ENCODE measurements around the gene CD248.
"Not testable (repeated sequence)": the region's sequence is repeated elsewhere in the genome, so short reads cannot be mapped to it uniquely, and the experiment has no call there.

Gene CD248

GRCh38 chr11:66316849-66317251, at the start of gene CD248:
Gene CD248 (minus strand): TSS chr11:66317044. CDS start chr11:66317027, 17 bp downstream.
- DNase-seq, result no peak

DNA sequence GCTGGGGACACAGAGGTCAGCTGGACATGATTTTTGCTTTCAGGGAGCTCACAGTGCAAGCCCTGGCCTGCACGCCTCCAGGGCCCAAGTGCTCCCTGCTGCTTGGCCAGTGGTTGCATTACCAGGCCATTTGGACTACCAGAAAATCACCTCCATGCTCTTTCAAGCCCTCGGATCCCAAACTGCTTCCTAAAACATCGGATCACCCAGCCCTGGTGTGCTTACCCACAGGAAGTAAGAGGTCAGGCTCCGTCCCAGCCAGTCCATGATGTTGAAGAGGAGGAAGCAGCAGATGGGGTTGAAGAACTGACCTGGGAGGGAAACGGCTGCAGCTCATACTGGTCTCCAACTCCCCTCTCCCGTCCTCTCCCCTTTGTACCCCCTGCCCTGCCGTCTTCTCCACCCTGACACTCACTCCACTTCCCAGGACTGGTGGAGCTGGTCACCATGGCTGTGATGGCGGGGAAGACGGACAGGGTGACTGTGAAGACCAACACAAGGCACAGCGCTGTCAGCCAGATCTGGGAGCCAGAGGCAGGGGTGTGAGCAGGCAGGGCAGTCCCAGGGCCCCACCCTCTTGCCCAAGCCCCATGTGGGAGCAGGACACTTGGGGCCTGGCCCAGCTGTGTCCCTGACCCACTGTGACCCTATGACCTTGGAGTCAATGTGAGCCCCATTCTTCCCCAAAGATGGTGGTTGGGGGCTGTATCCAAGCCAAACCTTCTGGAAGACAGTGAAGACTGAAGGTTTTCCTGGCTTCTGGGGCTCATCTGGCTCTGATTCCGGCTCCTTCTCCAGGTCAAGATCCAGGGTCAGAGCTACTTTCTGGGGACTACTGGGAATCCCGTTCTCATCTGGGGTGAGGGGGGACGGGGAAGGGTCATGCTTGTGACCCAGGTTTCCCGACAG, 49.1 kb upstream of the CD248 start:
- DNase-seq, result no peak

DNA sequence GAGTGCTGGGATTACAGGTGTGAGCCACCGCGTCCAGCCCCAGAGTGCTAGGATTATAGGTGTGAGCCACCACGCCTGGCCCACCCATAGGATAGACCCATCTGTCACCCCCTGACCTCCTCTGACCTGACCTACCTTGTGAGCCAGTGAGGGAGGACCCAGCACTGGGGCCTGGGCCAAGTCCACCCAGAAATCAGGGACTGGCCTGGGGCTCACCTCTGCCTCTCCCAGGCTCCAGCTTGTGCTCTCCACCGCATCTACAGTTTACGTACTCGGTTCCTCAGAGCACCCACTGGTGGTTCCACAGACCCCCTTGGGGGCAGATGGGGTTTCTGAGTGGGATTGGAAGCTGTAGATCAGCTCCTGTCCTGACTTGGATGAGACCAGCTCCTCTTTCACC, 48.3 kb upstream of the CD248 start:
- no peak for DNase-seq

DNA sequence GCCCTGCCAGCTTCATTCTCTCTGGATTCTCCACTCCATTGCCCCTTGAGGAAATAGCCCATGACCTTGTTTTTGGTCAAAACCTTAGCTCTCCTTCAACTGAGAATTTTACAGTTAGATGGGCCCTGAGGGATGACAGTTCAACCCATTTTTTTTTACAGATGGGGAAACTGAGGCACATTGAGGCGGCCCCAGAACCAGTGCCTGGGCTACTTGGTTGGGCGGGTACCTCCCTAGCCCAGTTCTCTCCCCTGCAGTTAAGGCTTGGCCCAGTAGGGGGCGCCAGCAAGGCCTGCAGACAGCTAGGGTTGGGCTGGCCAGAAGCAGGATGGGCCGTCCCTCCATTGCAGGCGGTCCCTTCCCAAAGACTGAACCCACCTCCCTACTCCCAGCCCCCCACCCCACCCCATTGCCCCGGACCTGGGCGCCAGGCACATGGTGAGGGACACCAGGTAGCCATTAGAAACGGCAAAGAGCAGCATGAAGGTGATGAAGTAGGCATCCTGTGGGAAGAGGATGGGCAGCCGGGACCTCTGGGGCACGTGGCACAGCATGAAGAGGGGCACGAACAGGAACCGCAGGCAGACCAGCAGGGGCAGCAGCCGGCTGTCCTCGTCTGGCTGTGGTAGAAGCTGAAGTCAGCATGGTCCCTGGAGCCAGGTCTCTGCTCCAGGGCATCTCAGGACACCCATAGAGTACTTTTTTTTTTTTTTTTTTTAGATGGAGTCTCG, 47.1 kb upstream of the CD248 start:
- no peak for DNase-seq

GRCh38 chr11:66363187-66363601, 46.4 kb upstream of the CD248 start:
- no peak for DNase-seq

- no peak for DNase-seq
Observed at GRCh38 chr11:66362481-66363147, 45.8 kb upstream of the CD248 start.

DNA sequence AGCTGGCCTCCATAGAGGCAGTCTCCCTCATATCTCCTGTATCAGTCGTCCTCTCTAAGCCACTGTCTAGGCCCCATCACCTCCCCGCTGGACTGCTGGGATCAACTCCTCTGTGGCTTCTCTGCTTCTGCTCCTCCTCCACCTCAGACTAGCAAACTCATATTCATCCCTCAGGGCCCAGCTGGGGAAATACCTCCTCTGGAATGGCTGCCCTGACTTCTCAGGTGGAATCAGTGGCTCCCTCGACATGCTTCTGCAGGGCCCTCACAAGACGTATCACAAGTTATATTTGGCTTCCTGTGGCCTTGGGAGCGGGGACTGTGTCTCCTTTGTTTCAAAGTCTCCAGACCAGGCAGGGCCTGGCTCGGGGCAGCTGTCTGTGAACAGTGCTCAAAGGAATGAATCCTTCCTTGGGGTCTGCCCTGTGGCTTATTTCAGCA, 44.7 kb upstream of the CD248 start:
- no peak for DNase-seq

GRCh38 chr11:66360406-66361073, 43.7 kb upstream of the CD248 start:
- DNase-seq, result no peak

DNA sequence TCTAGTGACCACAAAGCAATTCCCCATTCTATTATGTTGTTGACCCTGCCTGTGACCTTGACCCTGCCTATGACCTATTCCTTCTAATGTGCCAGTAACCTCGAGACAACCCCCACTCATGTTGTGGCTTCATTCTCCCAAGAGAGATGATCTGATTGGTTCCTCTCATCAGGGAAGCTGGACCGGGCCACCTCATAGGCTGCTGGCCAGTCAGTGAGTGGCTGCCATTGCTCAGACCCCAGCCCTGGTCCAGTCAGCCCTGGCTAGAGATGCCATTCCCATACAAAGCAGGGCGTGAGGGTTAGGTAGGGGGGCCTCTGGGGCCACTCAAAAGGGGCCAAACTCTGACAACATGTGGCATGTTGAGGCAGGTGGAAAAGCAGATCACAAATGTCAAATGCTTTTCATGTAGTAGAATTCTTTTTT, 42.8 kb upstream of the CD248 start:
- DNase-seq, result no peak

DNA sequence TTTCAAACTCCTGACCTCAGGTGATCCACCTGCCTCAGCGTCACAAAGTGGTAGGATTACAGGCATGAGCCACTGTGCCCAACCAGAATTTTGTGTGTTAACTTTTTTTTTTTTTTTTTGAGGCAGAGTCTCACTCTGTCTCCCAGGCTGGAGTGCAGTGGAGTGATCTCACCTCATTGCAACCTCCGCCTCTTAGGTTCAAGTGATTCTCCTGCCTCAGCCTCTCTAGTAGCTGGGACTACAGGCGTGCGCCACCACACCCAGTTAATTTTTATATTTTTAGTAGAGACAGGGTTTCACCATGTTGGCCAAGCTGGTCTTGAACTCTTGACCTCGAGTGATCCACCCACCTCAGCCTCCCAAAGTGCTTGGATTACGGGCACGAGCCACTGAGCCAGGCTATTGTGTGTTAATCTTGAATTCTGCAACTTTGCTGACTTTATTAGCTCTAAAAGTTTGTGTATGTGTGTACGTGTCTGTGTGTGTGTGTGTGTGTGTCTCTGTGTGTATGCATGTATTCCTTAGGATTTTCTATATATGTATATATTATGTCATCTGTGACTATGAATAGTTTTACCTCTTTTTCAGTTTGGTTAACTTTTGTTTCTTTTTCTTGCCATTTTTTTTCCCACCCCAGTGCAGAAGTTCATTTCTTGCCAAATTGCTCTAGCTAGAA, 33.9 kb upstream of the CD248 start:
- DNase-seq, result not testable (repeated sequence)

- no peak for DNase-seq
Observed at GRCh38 chr11:66349084-66349386, 32.2 kb upstream of the CD248 start.

DNA sequence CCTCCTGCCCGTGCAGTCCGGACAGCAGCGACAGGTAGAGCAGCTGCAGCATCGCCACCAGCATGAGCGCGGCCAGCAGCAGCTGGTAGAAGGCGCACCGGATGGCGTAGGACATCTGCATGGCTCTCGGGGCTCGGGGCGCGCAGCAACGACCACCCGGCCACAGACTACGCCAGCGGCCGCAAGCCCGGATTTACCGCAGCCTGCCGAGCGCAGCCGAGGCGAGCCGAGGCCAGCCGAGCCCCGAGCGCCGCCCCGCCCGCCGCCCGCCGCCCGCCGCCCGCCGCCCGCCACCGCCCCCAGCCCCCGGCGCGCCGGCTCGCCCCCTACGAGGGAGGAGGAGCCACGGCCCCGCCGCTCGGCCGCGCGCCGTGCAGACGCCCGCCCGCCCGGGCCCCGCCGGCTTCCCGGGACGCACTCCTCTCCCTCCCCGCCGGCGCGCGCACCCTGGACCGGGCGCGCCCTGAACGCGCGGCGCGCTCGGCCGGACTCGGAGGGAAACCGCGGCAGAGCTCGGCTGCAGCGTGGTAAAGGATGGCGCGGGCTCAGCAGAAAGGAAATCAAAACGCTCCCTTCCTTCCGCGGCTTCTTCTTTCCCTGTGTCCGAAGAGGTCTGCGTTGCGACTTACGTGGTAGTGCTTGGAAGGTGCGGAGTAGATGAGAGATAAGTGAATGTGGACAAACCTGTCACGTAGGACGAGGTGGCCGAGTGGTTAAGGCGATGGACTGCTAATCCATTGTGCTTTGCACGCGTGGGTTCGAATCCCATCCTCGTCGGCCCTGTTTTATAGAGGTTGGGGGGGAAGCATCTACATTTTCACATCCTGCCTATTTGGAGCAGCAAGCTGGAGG, 30.8 kb upstream of the CD248 start, which contains the start of gene B4GAT1:
TSS of gene B4GAT1 (minus strand) at position 205 of the 852 bp plus-strand sequence. CDS start at position 121, 84 bp downstream.
- peak; percentile 56 for DNase-seq

DNA sequence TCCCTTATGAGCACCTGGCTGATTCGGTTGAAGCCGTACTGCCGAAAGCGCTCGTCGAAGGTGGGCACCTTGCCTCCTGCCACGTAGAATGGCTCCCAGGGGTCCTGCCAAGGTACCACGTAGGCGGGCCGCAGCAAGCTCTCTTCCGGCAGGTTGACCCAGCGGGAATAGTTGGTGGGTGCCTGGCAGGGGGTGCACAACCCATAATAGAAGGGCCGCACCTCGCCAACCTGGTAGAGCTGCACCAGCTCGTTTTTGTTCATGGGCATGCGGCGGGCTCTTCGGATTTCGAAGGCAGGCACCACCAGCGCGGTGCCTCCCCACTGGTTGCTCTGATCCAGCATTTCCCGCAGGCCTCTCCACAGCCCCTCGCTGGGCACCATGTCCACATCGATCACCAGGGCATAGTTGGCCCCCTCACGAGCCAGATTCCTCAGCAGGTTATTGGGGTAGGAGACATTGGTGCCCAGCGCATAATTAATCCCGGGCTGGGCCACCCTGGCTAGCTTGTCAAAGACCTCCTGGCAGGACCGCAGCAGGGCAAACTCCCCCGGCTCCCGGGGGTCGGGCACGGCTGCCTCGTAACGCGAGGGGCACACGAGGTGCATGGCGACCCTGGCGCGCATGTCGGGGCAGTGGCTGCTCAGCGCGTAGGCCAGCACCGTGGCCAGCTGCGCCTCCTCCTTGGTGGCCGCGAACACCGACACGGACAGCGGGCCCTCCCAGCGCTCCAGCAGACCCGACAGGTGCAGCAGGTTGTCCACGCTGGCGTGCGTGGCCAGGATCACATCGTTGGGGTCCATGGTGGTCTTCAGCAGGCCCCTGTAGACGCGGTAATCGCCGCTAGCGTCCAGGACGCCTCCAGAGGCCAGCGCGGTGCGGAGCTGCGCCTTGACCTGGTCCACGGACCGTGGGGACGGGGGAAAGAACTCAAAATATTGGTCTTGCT, 29.9 kb upstream of the CD248 start:
- no peak for DNase-seq

GRCh38 chr11:66345316-66345649, 28.4 kb upstream of the CD248 start:
- no peak for DNase-seq

GRCh38 chr11:66344550-66345315, 27.9 kb upstream of the CD248 start, which contains the start of gene BRMS1:
Gene BRMS1 (minus strand): TSS chr11:66345104. CDS start chr11:66342234, 2,870 bp downstream.
- DNase-seq, result peak; percentile 94

GRCh38 chr11:66343176-66343575, 26.3 kb upstream of the CD248 start:
- no peak for DNase-seq

GRCh38 chr11:66341502-66342126, 24.8 kb upstream of the CD248 start:
- DNase-seq, result no peak

- DNase-seq, result no peak
Observed at GRCh38 chr11:66340596-66341501, 24.0 kb upstream of the CD248 start.
